Body of pancreas (tissue), 4 donors: ENCODE results near the gene CRACR2A. TPM values are rescaled to one million over a fixed set of nuclear protein-coding genes. Genes with fewer than 3 reads are reported as not detected.

ENCODE experiments used
- ATAC-seq: fragments of 150-250 bp; one replicate; pipeline ENCODE4 v1.9.1; 2016
- DNase-seq, 4 donors: peaks; one replicate each; pipeline ENCODE4 v3.0.0-alpha.2; 2019
- H3K27ac ChIP-seq, 4 donors: fragments of 200-600 bp; sonication (generic); 1 replicate in 3 of 4; 2 replicates in 1 of 4; pipeline versions ENCODE4 v1.5.1 to v1.6.1; 2016 to 2019; ENCODE audit warnings: mild to moderate bottlenecking in 1 of 4, mixed read lengths in 1 of 4, moderate library complexity in 1 of 4
- H3K27me3 ChIP-seq, 2 donors: fragments of 200-600 bp; sonication (generic); one replicate each; pipeline ENCODE4 v1.6.0; 2016; ENCODE audit warnings: mild to moderate bottlenecking in 1 of 2
- H3K36me3 ChIP-seq, 2 donors: fragments of 200-600 bp; sonication (generic); replicated peaks in 1 of 2; 2 replicates each; pipeline ENCODE4 v1.5.1; 2016; ENCODE audit warnings: low read depth in 2 of 2; ENCODE audit not compliant: insufficient read depth in 1 of 2
- H3K4me1 ChIP-seq: fragments of 200-600 bp; sonication (generic); one replicate; pipeline ENCODE4 v1.6.0; 2016
- H3K4me3 ChIP-seq, 2 donors: fragments of 200-600 bp; sonication (generic); 1 replicate in 1 of 2; 2 replicates in 1 of 2; pipeline ENCODE4 v1.5.1; 2016 to 2019
- H3K9me3 ChIP-seq, 3 donors: fragments of 200-600 bp; sonication (generic); 1 replicate in 2 of 3; 2 replicates in 1 of 3; pipeline ENCODE4 v1.5.1; 2016
- POLR2A ChIP-seq, 3 donors: fragments of 450-650 bp; IDR thresholded peaks; one replicate each; pipeline ENCODE4 v1.6.1; 2016; ENCODE audit warnings: antibody characterized with exemption in 3 of 3, mild to moderate bottlenecking in 2 of 3
- WGBS, 2 donors: methylation state at CpG; one replicate each; pipeline ENCODE4 v1.1.5; 2017; 5-methylcytosine and 5-hydroxymethylcytosine counted together
- intact Hi-C: fragments of 100-400 bp; cut with DNase I; formaldehyde crosslinking; loops from one replicate; pipeline ENCODE4 v1.15.1; 2023
- small RNA-seq: library from RNA; depleted of rRNA; stranded (forward); fragments of <200 nt; gene quantifications from one replicate; pipeline ENCODE3, GENCODE V24; 2016
- total RNA-seq, 2 donors: library from RNA; depleted of rRNA; stranded (reverse); fragments of >200 nt; gene quantifications; one replicate each; pipeline ENCODE4 v1.1.0, GENCODE V29; 2016
- TF ChIP-seq, protein P1 (sequence below), 7 experiments: fragments of 450-650 bp in 4 of 7; fragments of 200-600 bp in 3 of 7; sonication (generic) in 3 of 7; IDR thresholded peaks; one replicate each; pipeline ENCODE4 v1.5.1; 2016 to 2019; ENCODE audit warnings: antibody characterized with exemption in 7 of 7

The CRACR2A gene
- total RNA-seq, 2 donors from 2014 or later, result 7.0 to 13.8 TPM

- Histone ChIP-seq H3K27ac (no peak overlapping the region), H3K4me3 (no peak overlapping the region), H3K27me3 (no peaks in the 10 kb centered on the region), H3K4me1 (no peaks in the 10 kb centered on the region), H3K9me3 (no peaks in the 10 kb centered on the region), H3K36me3 (no peaks in the 10 kb centered on the region)
- ATAC-seq (no peak), DNase-seq (no peak)
- WGBS, 2 donors, result 40 to 42% methylated on average over 1 of the region's 1 CpG
- TF ChIP-seq, protein P1, sequence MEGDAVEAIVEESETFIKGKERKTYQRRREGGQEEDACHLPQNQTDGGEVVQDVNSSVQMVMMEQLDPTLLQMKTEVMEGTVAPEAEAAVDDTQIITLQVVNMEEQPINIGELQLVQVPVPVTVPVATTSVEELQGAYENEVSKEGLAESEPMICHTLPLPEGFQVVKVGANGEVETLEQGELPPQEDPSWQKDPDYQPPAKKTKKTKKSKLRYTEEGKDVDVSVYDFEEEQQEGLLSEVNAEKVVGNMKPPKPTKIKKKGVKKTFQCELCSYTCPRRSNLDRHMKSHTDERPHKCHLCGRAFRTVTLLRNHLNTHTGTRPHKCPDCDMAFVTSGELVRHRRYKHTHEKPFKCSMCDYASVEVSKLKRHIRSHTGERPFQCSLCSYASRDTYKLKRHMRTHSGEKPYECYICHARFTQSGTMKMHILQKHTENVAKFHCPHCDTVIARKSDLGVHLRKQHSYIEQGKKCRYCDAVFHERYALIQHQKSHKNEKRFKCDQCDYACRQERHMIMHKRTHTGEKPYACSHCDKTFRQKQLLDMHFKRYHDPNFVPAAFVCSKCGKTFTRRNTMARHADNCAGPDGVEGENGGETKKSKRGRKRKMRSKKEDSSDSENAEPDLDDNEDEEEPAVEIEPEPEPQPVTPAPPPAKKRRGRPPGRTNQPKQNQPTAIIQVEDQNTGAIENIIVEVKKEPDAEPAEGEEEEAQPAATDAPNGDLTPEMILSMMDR (IDR thresholded peaks at IDR 0.05), result no peak
- no peak for TF ChIP-seq POLR2A (IDR thresholded peaks at IDR 0.05)
- intact Hi-C loops, result no loop called here
Measured at GRCh38 chr12:3571323-3571722, 181.6 kb downstream of the CRACR2A start.

GRCh38 chr12:3568695-3569094, 184.2 kb downstream of the CRACR2A start:
- Histone ChIP-seq H3K36me3 (no peaks in the 10 kb centered on the region), H3K4me3 (no peak overlapping the region), H3K4me1 (no peaks in the 10 kb centered on the region), H3K27ac (no peak overlapping the region), H3K27me3 (no peaks in the 10 kb centered on the region), H3K9me3 (no peaks in the 10 kb centered on the region)
- no peak for ATAC-seq
- TF ChIP-seq POLR2A (IDR thresholded peaks at IDR 0.05), result no peak
- TF ChIP-seq, protein P1 (IDR thresholded peaks at IDR 0.05), result no peak
- DNase-seq, result no peak
- 96 to 98% methylated on average over 6 to 9 of the region's 9 CpGs for WGBS, 2 donors
- intact Hi-C loops, result no loop called here

- H3K4me1 ChIP-seq, result no peaks in the 10 kb centered on the region
- H3K36me3 ChIP-seq, result no peaks in the 10 kb centered on the region
- DNase-seq (no peak), ATAC-seq (no peak)
- intact Hi-C loops, result no loop called here
- WGBS, 2 donors, result 71 to 77% methylated on average over 1 of the region's 1 CpG
- TF ChIP-seq, protein P1 (IDR thresholded peaks at IDR 0.05), result no peak
- TF ChIP-seq POLR2A (IDR thresholded peaks at IDR 0.05), result no peak
- no peak overlapping the region for H3K27ac ChIP-seq
- no peaks in the 10 kb centered on the region for H3K27me3 ChIP-seq
- no peak overlapping the region for H3K4me3 ChIP-seq
- H3K9me3 ChIP-seq, result no peaks in the 10 kb centered on the region
Measured at GRCh38 chr12:3565985-3566384, 186.9 kb downstream of the CRACR2A start.

Small RNA genes within 50 kb of the gene (small RNA-seq; reads per million reads assigned to genes)
- gene RNU6-174P, result not detected

Other genes starting within 250 kb of the CRACR2A start
- 1 to 10 TPM; 2.3 to 3.3 TPM for gene PARP11, start 120.3 kb upstream of the CRACR2A start, total RNA-seq